Caco-2 (cell line): ENCODE data around the gene GRIA3. TPM values are rescaled to one million over a fixed set of nuclear protein-coding genes. Genes with fewer than 3 reads are reported as not detected.

ENCODE experiments used
- BruUV-seq: library from RNA; stranded (reverse); fragments of 400-500 nt; replicated peaks from 2 replicates; lab custom pipeline; 2021; lab: Mats Ljungman, UMichigan
- CTCF ChIA-PET: fragments of 300-600 bp; sonication (Branson Sonifier 250); formaldehyde crosslinking; loops from one replicate; lab custom pipeline; 2022; ENCODE audit warnings: antibody characterized with exemption; lab: Charles Lee
- POLR2A ChIA-PET: fragments of 300-600 bp; sonication (Branson Sonifier 250); formaldehyde crosslinking; loops from one replicate; lab custom pipeline; 2022; ENCODE audit warnings: antibody characterized with exemption; lab: Charles Lee
- DNase-seq, 2 experiments: peaks; one replicate each; pipeline versions ENCODE4 v3.0.0 to v3.0.0-alpha.2; 2020 to 2022
- H3K27me3 ChIP-seq: replicated peaks from 2 replicates; pipeline ENCODE4 v1.6.0; 2011; ENCODE audit warnings: low read length; ENCODE audit not compliant: control insufficient read depth, insufficient read depth
- H3K36me3 ChIP-seq: 2 replicates; pipeline ENCODE4 v1.5.1; 2011; ENCODE audit warnings: low read length; ENCODE audit not compliant: control insufficient read depth, insufficient read depth
- H3K4me1 ChIP-seq: fragments of 250-450 bp; sonication (Bioruptor Pico); 2 replicates; pipeline ENCODE4 v1.5.1; 2020; ENCODE audit warnings: mild to moderate bottlenecking
- H3K4me3 ChIP-seq: 2 replicates; pipeline ENCODE4 v1.5.1; 2011; ENCODE audit warnings: low read depth, mild to moderate bottlenecking, control low read depth, low read length
- H3K9me3 ChIP-seq: fragments of 250-450 bp; sonication (Bioruptor Pico); 2 replicates; pipeline ENCODE4 v1.5.1; 2020; ENCODE audit warnings: mild to moderate bottlenecking, moderate library complexity
- H3K27ac Mint-ChIP-seq: one replicate; pipeline ENCODE4 v1.8.0; 2022; ENCODE audit warnings: mixed read lengths; ENCODE audit not compliant: unreplicated experiment
- H3K27me3 Mint-ChIP-seq: one replicate; pipeline ENCODE4 v1.8.0; 2022; ENCODE audit warnings: mixed read lengths; ENCODE audit not compliant: insufficient read depth, unreplicated experiment
- H3K36me3 Mint-ChIP-seq: one replicate; pipeline ENCODE4 v1.8.0; 2022; ENCODE audit warnings: mild to moderate bottlenecking, mixed read lengths; ENCODE audit not compliant: insufficient read depth, unreplicated experiment
- H3K4me1 Mint-ChIP-seq: one replicate; pipeline ENCODE4 v1.8.0; 2022; ENCODE audit warnings: low read depth, mixed read lengths; ENCODE audit not compliant: unreplicated experiment
- H3K4me3 Mint-ChIP-seq: one replicate; pipeline ENCODE4 v1.8.0; 2022; ENCODE audit warnings: mild to moderate bottlenecking, moderate library complexity, mixed read lengths; ENCODE audit not compliant: unreplicated experiment
- H3K9me3 Mint-ChIP-seq: one replicate; pipeline ENCODE4 v1.8.0; 2022; ENCODE audit warnings: mixed read lengths; ENCODE audit not compliant: unreplicated experiment
- intact Hi-C: fragments of 100-400 bp; cut with micrococcal nuclease; formaldehyde crosslinking; loops from one replicate; pipeline ENCODE4 v1.10.0; 2022; ENCODE audit not compliant: unreplicated experiment
- total RNA-seq: library from RNA; stranded (reverse); gene quantifications from 2 replicates; pipeline ENCODE4 v1.2.3, GENCODE V29; 2022
- TF ChIP-seq, protein P1 (sequence below), 2 experiments: fragments of 200-600 bp in 1 of 2; IDR thresholded peaks; 1 replicate in 1 of 2; 2 replicates in 1 of 2; pipeline versions ENCODE4 v1.5.1 to v1.8.0; 2011 to 2022; ENCODE audit warnings: antibody characterized with exemption in 1 of 2, control low read depth in 1 of 2, inconsistent platforms in 1 of 2, low read depth in 1 of 2, low read length in 1 of 2, mild to moderate bottlenecking in 1 of 2, moderate library complexity in 1 of 2; ENCODE audit not compliant: insufficient read depth in 1 of 2, severe bottlenecking in 1 of 2, unreplicated experiment in 1 of 2

The GRIA3 gene
- total RNA-seq, 1 experiment from 2014 or later: not detected

GRCh38 chrX:123140904-123141303 lies 43.2 kb upstream of the GRIA3 start:
- H3K4me1 ChIP-seq: no peaks in the 10 kb centered on the region
- no peaks in the 10 kb centered on the region for H3K9me3 Mint-ChIP-seq
- no peak overlapping the region for H3K27ac Mint-ChIP-seq
- H3K4me3 Mint-ChIP-seq: no peak overlapping the region
- no peaks in the 10 kb centered on the region for H3K36me3 ChIP-seq
- H3K4me3 ChIP-seq: no peak overlapping the region
- no peaks in the 10 kb centered on the region for H3K27me3 ChIP-seq
- BruUV-seq: no TSS peak
- no peaks in the 10 kb centered on the region for H3K36me3 Mint-ChIP-seq
- no peaks in the 10 kb centered on the region for H3K4me1 Mint-ChIP-seq
- CTCF ChIA-PET: no interaction called here
- TF ChIP-seq, protein P1, sequence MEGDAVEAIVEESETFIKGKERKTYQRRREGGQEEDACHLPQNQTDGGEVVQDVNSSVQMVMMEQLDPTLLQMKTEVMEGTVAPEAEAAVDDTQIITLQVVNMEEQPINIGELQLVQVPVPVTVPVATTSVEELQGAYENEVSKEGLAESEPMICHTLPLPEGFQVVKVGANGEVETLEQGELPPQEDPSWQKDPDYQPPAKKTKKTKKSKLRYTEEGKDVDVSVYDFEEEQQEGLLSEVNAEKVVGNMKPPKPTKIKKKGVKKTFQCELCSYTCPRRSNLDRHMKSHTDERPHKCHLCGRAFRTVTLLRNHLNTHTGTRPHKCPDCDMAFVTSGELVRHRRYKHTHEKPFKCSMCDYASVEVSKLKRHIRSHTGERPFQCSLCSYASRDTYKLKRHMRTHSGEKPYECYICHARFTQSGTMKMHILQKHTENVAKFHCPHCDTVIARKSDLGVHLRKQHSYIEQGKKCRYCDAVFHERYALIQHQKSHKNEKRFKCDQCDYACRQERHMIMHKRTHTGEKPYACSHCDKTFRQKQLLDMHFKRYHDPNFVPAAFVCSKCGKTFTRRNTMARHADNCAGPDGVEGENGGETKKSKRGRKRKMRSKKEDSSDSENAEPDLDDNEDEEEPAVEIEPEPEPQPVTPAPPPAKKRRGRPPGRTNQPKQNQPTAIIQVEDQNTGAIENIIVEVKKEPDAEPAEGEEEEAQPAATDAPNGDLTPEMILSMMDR (IDR thresholded peaks at IDR 0.05; ENCODE audit: insufficient read depth in 1 of 2, low read depth in 1 of 2, low read length in 1 of 2, severe bottlenecking in 1 of 2, unreplicated experiment in 1 of 2): no peak
- H3K27me3 Mint-ChIP-seq: peaks cover 6% of the 10 kb centered on the region
- DNase-seq: no peak
- POLR2A ChIA-PET: no interaction called here
- intact Hi-C loops: no loop called here
- H3K9me3 ChIP-seq: no peaks in the 10 kb centered on the region

- CTCF ChIA-PET: no interaction called here
- Mint-ChIP-seq H3K27me3 (no peaks in the 10 kb centered on the region), H3K27ac (no peak overlapping the region), H3K4me3 (no peak overlapping the region), H3K36me3 (no peaks in the 10 kb centered on the region), H3K9me3 (no peaks in the 10 kb centered on the region), H3K4me1 (no peaks in the 10 kb centered on the region)
- Histone ChIP-seq H3K9me3 (no peaks in the 10 kb centered on the region), H3K4me1 (no peaks in the 10 kb centered on the region), H3K4me3 (no peak overlapping the region), H3K36me3 (no peaks in the 10 kb centered on the region), H3K27me3 (no peaks in the 10 kb centered on the region)
- BruUV-seq: no TSS peak
- TF ChIP-seq, protein P1 (IDR thresholded peaks at IDR 0.05; ENCODE audit: insufficient read depth in 1 of 2, low read depth in 1 of 2, low read length in 1 of 2, severe bottlenecking in 1 of 2, unreplicated experiment in 1 of 2): no peak
- DNase-seq: no peak
- intact Hi-C loops: no loop called here
- POLR2A ChIA-PET: no interaction called here
These were observed 30.2 kb upstream of the GRIA3 start for GRCh38 chrX:123153846-123154335.

DNA sequence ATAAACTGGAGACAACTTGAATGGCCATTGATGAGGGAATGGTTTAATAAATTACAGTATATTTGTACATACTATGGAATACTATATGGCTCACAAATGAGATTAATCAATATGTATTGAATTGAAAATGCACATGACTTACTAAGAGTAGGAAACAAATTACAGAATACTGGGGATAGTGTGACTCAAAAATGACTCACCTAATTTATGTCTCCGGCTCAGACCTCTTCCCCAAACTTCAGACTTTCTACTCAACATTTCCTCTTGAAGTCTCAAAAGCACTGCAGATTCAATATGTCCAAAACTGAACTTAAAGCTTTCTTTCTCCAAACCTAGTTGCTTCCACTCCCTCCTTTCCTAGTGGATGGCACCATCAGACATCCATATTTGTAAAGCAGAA lies 28.8 kb upstream of the GRIA3 start:
- no TSS peak for BruUV-seq
- Histone ChIP-seq H3K27me3 (no peaks in the 10 kb centered on the region), H3K4me3 (no peak overlapping the region), H3K4me1 (no peaks in the 10 kb centered on the region), H3K36me3 (no peaks in the 10 kb centered on the region), H3K9me3 (no peaks in the 10 kb centered on the region)
- H3K27ac Mint-ChIP-seq: no peak overlapping the region
- intact Hi-C loops: no loop called here
- no peak for DNase-seq
- no peak overlapping the region for H3K4me3 Mint-ChIP-seq
- ChIA-PET POLR2A (no interaction called here), CTCF (no interaction called here)
- H3K36me3 Mint-ChIP-seq: no peaks in the 10 kb centered on the region
- H3K4me1 Mint-ChIP-seq: no peaks in the 10 kb centered on the region
- no peaks in the 10 kb centered on the region for H3K9me3 Mint-ChIP-seq
- TF ChIP-seq, protein P1 (IDR thresholded peaks at IDR 0.05; ENCODE audit: insufficient read depth in 1 of 2, low read depth in 1 of 2, low read length in 1 of 2, severe bottlenecking in 1 of 2, unreplicated experiment in 1 of 2): no peak
- no peaks in the 10 kb centered on the region for H3K27me3 Mint-ChIP-seq
